ENCODE measurements around the gene SPTSSB. TPM values are rescaled to one million over a fixed set of nuclear protein-coding genes. Genes with fewer than 3 reads are reported as not detected.

SPTSSB gene
- total and polyA plus RNA-seq, 2 donors (not counting 1 experiment from before 2014, with no cell fraction given), result not detected

GRCh38 chr3:161366094-161366493 lies 5.2 kb downstream of the SPTSSB start:
- peaks cover 0 to under 1% of the 10 kb centered on the region in 2 donors for H3K4me1 ChIP-seq (ENCODE audit: control insufficient read depth in 2 of 2, insufficient read depth in 2 of 2, low read length in 2 of 2)
- no peaks in the 10 kb centered on the region for H3K9me3 ChIP-seq (ENCODE audit: control extremely low read depth in 1 of 3, control insufficient read depth in 2 of 3, insufficient read depth in 1 of 3, low read length in 2 of 3)
- no peak overlapping the region for H3K4me3 ChIP-seq (ENCODE audit: control extremely low read depth in 1 of 5, extremely low read depth in 1 of 5, insufficient read depth in 1 of 5, low read depth in 2 of 5, low read length in 4 of 5)
- H3K9ac ChIP-seq (ENCODE audit: low read length), result no peak overlapping the region
- TF ChIP-seq, protein P1, sequence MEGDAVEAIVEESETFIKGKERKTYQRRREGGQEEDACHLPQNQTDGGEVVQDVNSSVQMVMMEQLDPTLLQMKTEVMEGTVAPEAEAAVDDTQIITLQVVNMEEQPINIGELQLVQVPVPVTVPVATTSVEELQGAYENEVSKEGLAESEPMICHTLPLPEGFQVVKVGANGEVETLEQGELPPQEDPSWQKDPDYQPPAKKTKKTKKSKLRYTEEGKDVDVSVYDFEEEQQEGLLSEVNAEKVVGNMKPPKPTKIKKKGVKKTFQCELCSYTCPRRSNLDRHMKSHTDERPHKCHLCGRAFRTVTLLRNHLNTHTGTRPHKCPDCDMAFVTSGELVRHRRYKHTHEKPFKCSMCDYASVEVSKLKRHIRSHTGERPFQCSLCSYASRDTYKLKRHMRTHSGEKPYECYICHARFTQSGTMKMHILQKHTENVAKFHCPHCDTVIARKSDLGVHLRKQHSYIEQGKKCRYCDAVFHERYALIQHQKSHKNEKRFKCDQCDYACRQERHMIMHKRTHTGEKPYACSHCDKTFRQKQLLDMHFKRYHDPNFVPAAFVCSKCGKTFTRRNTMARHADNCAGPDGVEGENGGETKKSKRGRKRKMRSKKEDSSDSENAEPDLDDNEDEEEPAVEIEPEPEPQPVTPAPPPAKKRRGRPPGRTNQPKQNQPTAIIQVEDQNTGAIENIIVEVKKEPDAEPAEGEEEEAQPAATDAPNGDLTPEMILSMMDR (IDR thresholded peaks at IDR 0.05), result no peak
- no peak for TF ChIP-seq EZH2 (IDR thresholded peaks at IDR 0.05; ENCODE audit: borderline replicate concordance, insufficient read depth, low read depth, low read length, poor library complexity, severe bottlenecking)
- DNase-seq, result no peak
- H2AFZ ChIP-seq (ENCODE audit: insufficient read depth, low read depth, low read length, poor library complexity, severe bottlenecking), result no peak overlapping the region
- no CpG with 5 or more reads among the region's 2 CpGs for WGBS (ENCODE audit: insufficient coverage)
- ChIA-PET CTCF (no interaction called here), POLR2A (no interaction called here)
- no peak overlapping the region for H3K27ac ChIP-seq (ENCODE audit: low read length in 2 of 2)
- no peak overlapping the region for H3K4me2 ChIP-seq (replicated peaks; ENCODE audit: low read depth, low read length, poor library complexity, severe bottlenecking)
- no peak for ATAC-seq (ENCODE audit: low read depth)
- peaks cover 0 to 18% (median 8%) of the 10 kb centered on the region in 4 experiments for H3K27me3 ChIP-seq (replicated peaks in 1 of 4; ENCODE audit: control extremely low read depth in 1 of 4, control insufficient read depth in 3 of 4, insufficient read depth in 4 of 4, low read length in 3 of 4)
- H3K79me2 ChIP-seq (ENCODE audit: control insufficient read depth, insufficient read depth, low read length), result no peaks in the 10 kb centered on the region
- H4K20me1 ChIP-seq (ENCODE audit: control insufficient read depth, insufficient read depth, low read length, poor library complexity, severe bottlenecking), result no peaks in the 10 kb centered on the region
- Mint-ChIP-seq H3K27ac (no peak overlapping the region), H3K27me3 (peaks cover 39% of the 10 kb centered on the region), H3K4me1 (no peaks in the 10 kb centered on the region), H3K4me3 (no peak overlapping the region), H3K9me3 (ENCODE audit: insufficient read depth) (no peaks in the 10 kb centered on the region)
- H3K36me3 ChIP-seq (replicated peaks in 1 of 2; ENCODE audit: control extremely low read depth in 1 of 2, control insufficient read depth in 1 of 2, extremely low read depth in 1 of 2, insufficient read depth in 2 of 2, low read length in 1 of 2), result no peaks in the 10 kb centered on the region
- intact Hi-C loops (cut with micrococcal nuclease), result no loop called here

GRCh38 chr3:161358488-161358887 lies 12.8 kb downstream of the SPTSSB start:
- no peaks in the 10 kb centered on the region for H3K36me3 ChIP-seq (replicated peaks in 1 of 2; ENCODE audit: control extremely low read depth in 1 of 2, control insufficient read depth in 1 of 2, extremely low read depth in 1 of 2, insufficient read depth in 2 of 2, low read length in 1 of 2)
- no peak overlapping the region for H3K4me3 ChIP-seq (ENCODE audit: control extremely low read depth in 1 of 5, extremely low read depth in 1 of 5, insufficient read depth in 1 of 5, low read depth in 2 of 5, low read length in 4 of 5)
- H3K4me1 ChIP-seq (ENCODE audit: control insufficient read depth in 2 of 2, insufficient read depth in 2 of 2, low read length in 2 of 2), result no peaks in the 10 kb centered on the region
- no peak overlapping the region for H2AFZ ChIP-seq (ENCODE audit: insufficient read depth, low read depth, low read length, poor library complexity, severe bottlenecking)
- no peaks in the 10 kb centered on the region for H4K20me1 ChIP-seq (ENCODE audit: control insufficient read depth, insufficient read depth, low read length, poor library complexity, severe bottlenecking)
- no peaks in the 10 kb centered on the region for H3K9me3 ChIP-seq (ENCODE audit: control extremely low read depth in 1 of 3, control insufficient read depth in 2 of 3, insufficient read depth in 1 of 3, low read length in 2 of 3)
- intact Hi-C loops (cut with micrococcal nuclease), result no loop called here
- Mint-ChIP-seq H3K27ac (no peak overlapping the region), H3K9me3 (ENCODE audit: insufficient read depth) (no peaks in the 10 kb centered on the region), H3K27me3 (peaks cover 10% of the 10 kb centered on the region), H3K4me3 (no peak overlapping the region), H3K4me1 (no peaks in the 10 kb centered on the region)
- ATAC-seq (ENCODE audit: low read depth) (no peak), DNase-seq (no peak)
- no peak overlapping the region for H3K9ac ChIP-seq (ENCODE audit: low read length)
- H3K27ac ChIP-seq (ENCODE audit: low read length in 2 of 2), result no peak overlapping the region
- H3K4me2 ChIP-seq (replicated peaks; ENCODE audit: low read depth, low read length, poor library complexity, severe bottlenecking), result no peak overlapping the region
- no peak for TF ChIP-seq EZH2 (IDR thresholded peaks at IDR 0.05; ENCODE audit: borderline replicate concordance, insufficient read depth, low read depth, low read length, poor library complexity, severe bottlenecking)
- TF ChIP-seq, protein P1 (IDR thresholded peaks at IDR 0.05), result no peak
- no peaks in the 10 kb centered on the region for H3K27me3 ChIP-seq (replicated peaks in 1 of 4; ENCODE audit: control extremely low read depth in 1 of 4, control insufficient read depth in 3 of 4, insufficient read depth in 4 of 4, low read length in 3 of 4)
- ChIA-PET POLR2A (no interaction called here), CTCF (no interaction called here)
- H3K79me2 ChIP-seq (ENCODE audit: control insufficient read depth, insufficient read depth, low read length), result no peaks in the 10 kb centered on the region
